Measurements from ENCODE around the gene OAT.

DNA sequence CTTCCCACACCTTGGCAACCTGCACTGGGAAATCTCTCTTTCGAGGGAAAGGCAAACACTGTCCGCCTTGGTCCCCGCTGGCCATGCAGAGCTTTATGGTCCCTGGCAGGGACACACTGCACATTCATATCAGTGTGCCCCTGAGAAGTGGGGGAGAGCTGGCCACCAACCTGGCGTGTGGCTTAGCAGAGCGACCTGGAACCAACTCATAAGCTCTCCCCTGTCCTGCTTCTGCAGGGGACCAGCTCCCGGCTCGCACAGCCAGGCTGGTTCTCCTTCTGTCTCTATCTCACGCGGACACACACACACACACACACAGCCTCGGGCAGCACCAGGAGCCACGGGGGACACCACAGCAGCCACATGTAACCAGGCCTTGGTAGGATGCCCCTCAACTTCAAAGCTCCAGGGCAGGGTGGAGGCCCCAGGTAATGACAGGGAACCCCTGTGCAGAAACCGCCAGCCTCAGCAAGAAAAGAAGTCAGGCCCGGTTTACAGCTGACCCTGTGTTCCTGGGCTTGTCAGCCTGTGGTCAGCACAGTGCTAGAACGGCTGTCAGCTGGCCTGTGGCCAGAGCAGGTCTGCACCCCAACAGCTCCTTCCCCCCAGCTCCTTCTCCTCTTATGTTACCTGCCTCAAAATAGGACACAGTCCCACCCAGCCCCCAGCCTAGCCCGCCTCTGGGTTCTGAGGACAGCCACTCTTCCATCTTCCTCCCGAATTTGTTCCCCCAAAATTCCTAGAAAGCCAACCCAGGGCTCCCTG is 69.3 kb downstream of the OAT start:
- TF ChIP-seq, protein P1, sequence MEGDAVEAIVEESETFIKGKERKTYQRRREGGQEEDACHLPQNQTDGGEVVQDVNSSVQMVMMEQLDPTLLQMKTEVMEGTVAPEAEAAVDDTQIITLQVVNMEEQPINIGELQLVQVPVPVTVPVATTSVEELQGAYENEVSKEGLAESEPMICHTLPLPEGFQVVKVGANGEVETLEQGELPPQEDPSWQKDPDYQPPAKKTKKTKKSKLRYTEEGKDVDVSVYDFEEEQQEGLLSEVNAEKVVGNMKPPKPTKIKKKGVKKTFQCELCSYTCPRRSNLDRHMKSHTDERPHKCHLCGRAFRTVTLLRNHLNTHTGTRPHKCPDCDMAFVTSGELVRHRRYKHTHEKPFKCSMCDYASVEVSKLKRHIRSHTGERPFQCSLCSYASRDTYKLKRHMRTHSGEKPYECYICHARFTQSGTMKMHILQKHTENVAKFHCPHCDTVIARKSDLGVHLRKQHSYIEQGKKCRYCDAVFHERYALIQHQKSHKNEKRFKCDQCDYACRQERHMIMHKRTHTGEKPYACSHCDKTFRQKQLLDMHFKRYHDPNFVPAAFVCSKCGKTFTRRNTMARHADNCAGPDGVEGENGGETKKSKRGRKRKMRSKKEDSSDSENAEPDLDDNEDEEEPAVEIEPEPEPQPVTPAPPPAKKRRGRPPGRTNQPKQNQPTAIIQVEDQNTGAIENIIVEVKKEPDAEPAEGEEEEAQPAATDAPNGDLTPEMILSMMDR (IDR thresholded peaks at IDR 0.05): no peak
- TF ChIP-seq POLR2A (IDR thresholded peaks at IDR 0.05): no peak
